Progenitor cell of endocrine pancreas (in vitro differentiated cells): ENCODE measurements around the gene RIOX2. TPM values are rescaled to one million over a fixed set of nuclear protein-coding genes. Genes with fewer than 3 reads are reported as not detected.

Experiments
- DNase-seq: peaks from one replicate; pipeline ENCODE4 v3.0.0; 2021; ENCODE audit warnings: low spot score; ENCODE audit not compliant: unreplicated experiment
- H3K27ac Mint-ChIP-seq: 2 replicates; pipeline ENCODE4 v1.8.0; 2021; ENCODE audit warnings: mild to moderate bottlenecking, moderate library complexity, mixed read lengths
- H3K27me3 Mint-ChIP-seq: 2 replicates; pipeline ENCODE4 v1.8.0; 2021; ENCODE audit warnings: mixed read lengths
- H3K36me3 Mint-ChIP-seq: 2 replicates; pipeline ENCODE4 v1.8.0; 2022; ENCODE audit warnings: mixed read lengths; ENCODE audit not compliant: insufficient read depth
- H3K4me1 Mint-ChIP-seq: 2 replicates; pipeline ENCODE4 v1.8.0; 2021; ENCODE audit warnings: low read depth, mixed read lengths
- H3K4me3 Mint-ChIP-seq: 2 replicates; pipeline ENCODE4 v1.8.0; 2021; ENCODE audit warnings: low read depth, mild to moderate bottlenecking, moderate library complexity, mixed read lengths
- H3K9me3 Mint-ChIP-seq: 2 replicates; pipeline ENCODE4 v1.8.0; 2021; ENCODE audit warnings: low read depth, mixed read lengths
- total RNA-seq: library from RNA; stranded (reverse); gene quantifications from 2 replicates; pipeline ENCODE4 v1.2.1, GENCODE V29; 2021
- TF ChIP-seq, protein P1 (sequence below): fragments of 200-600 bp; sonication (generic); IDR thresholded peaks from one replicate; pipeline ENCODE4 v1.5.0; 2021; ENCODE audit warnings: antibody characterized with exemption, mild to moderate bottlenecking; ENCODE audit not compliant: unreplicated experiment

Gene RIOX2
- total RNA-seq, 1 donor from 2014 or later: 16.4 TPM

DNA sequence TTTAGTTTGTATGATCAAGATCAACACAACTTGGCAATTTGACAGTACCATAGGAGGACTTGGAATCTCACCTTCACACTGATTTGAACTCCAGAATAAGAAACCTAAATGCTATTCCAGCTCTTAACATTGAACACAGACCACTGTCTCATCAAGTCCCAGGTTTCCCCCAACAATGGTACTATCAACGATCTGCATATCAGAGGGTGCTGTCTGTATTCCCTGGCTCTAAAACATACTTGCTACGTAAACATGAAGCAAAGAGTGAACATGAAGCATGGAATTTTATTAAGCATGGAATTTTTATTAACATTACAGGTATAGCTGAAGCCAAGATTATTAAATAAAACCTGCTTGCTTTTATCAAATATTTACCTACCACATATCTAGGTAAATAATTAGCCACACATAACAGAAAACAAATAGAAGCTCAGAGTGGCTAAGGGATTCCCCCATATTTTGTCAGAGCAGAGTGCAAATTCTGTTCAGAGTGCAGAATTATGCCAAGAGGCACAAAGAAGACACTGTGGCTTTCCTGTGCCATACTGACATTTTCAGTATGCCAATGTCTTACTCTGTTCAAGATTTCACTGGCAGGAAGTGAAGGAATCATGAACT, 22.2 kb upstream of the RIOX2 start:
- H3K36me3 Mint-ChIP-seq: no peaks in the 10 kb centered on the region
- no peak overlapping the region for H3K4me3 Mint-ChIP-seq
- H3K27ac Mint-ChIP-seq: no peak overlapping the region
- no peaks in the 10 kb centered on the region for H3K27me3 Mint-ChIP-seq
- peaks cover 5% of the 10 kb centered on the region for H3K4me1 Mint-ChIP-seq
- DNase-seq: no peak
- no peaks in the 10 kb centered on the region for H3K9me3 Mint-ChIP-seq
- TF ChIP-seq, protein P1, sequence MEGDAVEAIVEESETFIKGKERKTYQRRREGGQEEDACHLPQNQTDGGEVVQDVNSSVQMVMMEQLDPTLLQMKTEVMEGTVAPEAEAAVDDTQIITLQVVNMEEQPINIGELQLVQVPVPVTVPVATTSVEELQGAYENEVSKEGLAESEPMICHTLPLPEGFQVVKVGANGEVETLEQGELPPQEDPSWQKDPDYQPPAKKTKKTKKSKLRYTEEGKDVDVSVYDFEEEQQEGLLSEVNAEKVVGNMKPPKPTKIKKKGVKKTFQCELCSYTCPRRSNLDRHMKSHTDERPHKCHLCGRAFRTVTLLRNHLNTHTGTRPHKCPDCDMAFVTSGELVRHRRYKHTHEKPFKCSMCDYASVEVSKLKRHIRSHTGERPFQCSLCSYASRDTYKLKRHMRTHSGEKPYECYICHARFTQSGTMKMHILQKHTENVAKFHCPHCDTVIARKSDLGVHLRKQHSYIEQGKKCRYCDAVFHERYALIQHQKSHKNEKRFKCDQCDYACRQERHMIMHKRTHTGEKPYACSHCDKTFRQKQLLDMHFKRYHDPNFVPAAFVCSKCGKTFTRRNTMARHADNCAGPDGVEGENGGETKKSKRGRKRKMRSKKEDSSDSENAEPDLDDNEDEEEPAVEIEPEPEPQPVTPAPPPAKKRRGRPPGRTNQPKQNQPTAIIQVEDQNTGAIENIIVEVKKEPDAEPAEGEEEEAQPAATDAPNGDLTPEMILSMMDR: no peak

DNA sequence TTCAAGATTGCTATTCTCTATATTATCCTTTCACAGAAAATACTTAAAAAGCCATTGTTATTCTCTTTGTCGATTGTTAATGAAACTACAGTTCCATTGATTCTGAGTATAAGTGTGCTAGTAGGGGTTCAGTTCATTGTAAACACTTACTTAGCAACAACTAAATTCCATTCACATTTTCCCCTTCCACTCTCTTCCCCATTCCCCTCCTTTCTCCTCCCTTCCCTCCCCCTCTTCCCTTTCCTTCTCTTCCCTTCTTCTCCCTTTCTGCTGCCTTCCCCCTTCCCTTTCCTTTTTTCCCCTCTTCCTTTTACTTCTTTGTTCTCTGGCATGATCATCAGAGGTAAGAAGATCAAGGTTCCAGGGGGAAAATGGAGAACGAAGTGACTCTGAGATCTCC, 21.3 kb upstream of the RIOX2 start:
- TF ChIP-seq, protein P1: no peak
- peaks cover 5% of the 10 kb centered on the region for H3K4me1 Mint-ChIP-seq
- no peak overlapping the region for H3K27ac Mint-ChIP-seq
- H3K9me3 Mint-ChIP-seq: no peaks in the 10 kb centered on the region
- H3K27me3 Mint-ChIP-seq: no peaks in the 10 kb centered on the region
- DNase-seq: no peak
- no peaks in the 10 kb centered on the region for H3K36me3 Mint-ChIP-seq
- no peak overlapping the region for H3K4me3 Mint-ChIP-seq

DNA sequence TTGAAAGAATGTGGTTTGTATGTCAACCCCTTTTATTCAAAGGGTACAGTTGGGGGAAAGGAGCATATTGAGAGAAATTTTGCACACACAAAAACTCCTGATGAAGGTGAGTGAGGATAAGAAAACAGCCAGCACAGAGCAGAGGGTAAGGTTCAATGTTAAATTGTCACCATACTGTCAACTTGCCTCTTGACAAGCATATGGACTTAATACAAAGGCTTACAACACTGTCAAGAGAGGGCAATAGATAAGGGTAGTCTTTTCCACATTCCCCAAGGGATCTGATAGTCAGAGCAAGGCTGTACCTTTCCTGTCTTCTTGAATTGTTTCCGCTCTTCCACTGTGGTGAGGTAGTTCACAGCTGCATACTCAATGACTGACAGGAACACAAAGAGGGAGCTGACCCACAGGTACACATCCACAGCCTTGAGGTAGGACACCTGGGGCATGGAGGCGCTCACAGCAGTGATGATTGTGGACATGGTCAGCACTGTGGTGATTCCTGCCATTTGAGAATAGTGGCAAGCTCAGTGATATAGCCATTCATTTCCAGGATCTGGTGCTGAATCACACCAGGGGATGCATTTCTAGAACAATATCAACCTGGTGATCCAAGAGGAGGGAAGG, 20.4 kb upstream of the RIOX2 start:
- H3K36me3 Mint-ChIP-seq: no peaks in the 10 kb centered on the region
- no peak overlapping the region for H3K27ac Mint-ChIP-seq
- H3K27me3 Mint-ChIP-seq: no peaks in the 10 kb centered on the region
- no peak for DNase-seq
- H3K4me1 Mint-ChIP-seq: peaks cover 5% of the 10 kb centered on the region
- H3K9me3 Mint-ChIP-seq: no peaks in the 10 kb centered on the region
- no peak overlapping the region for H3K4me3 Mint-ChIP-seq
- TF ChIP-seq, protein P1: no peak

DNA sequence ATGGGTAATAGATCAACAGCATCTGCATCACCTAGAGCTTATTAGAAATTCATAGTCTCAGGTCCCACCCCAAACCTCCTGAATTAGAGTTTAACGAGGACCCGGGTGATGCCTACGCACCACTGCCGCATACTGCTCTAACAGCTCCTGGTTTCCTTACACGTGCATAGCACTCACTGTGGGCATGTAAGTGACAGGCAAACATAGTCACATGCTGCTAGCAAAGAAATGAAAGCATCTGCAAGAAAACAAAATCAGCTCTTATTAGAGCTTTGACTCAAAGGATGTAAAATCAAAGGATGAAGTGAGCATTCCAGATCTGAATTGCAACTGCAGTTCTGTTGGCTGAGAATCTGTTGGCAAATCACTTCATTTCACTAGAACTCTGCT, 19.1 kb upstream of the RIOX2 start:
- no peak overlapping the region for H3K4me3 Mint-ChIP-seq
- no peak overlapping the region for H3K27ac Mint-ChIP-seq
- peaks cover 5% of the 10 kb centered on the region for H3K4me1 Mint-ChIP-seq
- TF ChIP-seq, protein P1: no peak
- H3K9me3 Mint-ChIP-seq: no peaks in the 10 kb centered on the region
- DNase-seq: no peak
- H3K36me3 Mint-ChIP-seq: no peaks in the 10 kb centered on the region
- H3K27me3 Mint-ChIP-seq: no peaks in the 10 kb centered on the region

DNA sequence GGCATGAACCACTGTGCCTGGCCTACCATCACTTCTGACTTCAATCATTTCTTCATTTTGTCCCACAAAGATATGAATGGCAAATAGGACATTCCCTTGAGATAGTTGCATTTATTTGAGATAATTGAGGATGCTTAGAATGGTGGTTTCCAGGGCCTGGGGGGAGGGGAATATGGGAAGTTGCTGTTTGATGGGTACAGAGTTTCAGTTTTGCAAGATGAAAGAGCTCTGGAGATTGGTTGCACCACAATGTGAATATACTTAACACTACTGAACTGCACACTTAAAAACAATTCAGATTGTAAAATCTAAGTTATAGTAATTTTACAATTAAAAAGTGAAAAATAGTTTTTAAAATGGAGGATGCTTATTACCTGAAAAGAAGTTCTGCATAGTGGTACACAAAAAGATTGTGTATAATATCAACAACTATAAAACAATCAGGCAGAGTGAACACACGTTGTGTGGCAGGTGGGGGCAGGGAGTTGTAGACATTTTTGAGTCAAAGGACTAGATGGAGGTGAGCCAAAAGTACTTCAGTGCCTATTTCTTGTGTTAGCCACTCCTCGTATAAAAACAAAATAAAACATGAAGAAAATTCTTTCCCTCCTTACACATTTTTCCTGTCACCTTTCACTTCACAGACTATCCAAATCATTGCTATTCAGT, 18.5 kb upstream of the RIOX2 start:
- Mint-ChIP-seq H3K9me3 (no peaks in the 10 kb centered on the region), H3K27me3 (no peaks in the 10 kb centered on the region), H3K4me3 (no peak overlapping the region), H3K4me1 (peaks cover 5% of the 10 kb centered on the region), H3K36me3 (no peaks in the 10 kb centered on the region), H3K27ac (no peak overlapping the region)
- no peak for DNase-seq
- TF ChIP-seq, protein P1: no peak
